Left ventricle myocardium inferior (tissue), 1 donor: ENCODE data around the gene S100A5. TPM values are rescaled to one million over a fixed set of nuclear protein-coding genes. Genes with fewer than 3 reads are reported as not detected.

ENCODE experiments used
- DNase-seq: peaks from one replicate; pipeline ENCODE4 v3.0.0-alpha.2; 2020
- H3K27ac ChIP-seq: fragments of 200-600 bp; replicated peaks from 2 replicates; pipeline ENCODE4 v1.8.0; 2021
- H3K27me3 ChIP-seq: fragments of 200-600 bp; 2 replicates; pipeline ENCODE4 v1.8.0; 2021; ENCODE audit warnings: low read depth
- H3K36me3 ChIP-seq: fragments of 200-600 bp; 2 replicates; pipeline ENCODE4 v1.8.0; 2021
- H3K4me1 ChIP-seq: fragments of 200-600 bp; 2 replicates; pipeline ENCODE4 v1.8.0; 2021
- H3K4me3 ChIP-seq: fragments of 200-600 bp; 2 replicates; pipeline ENCODE4 v1.8.0; 2021; ENCODE audit warnings: mild to moderate bottlenecking, moderate library complexity
- H3K9me3 ChIP-seq: fragments of 200-600 bp; replicated peaks from 2 replicates; pipeline ENCODE4 v1.8.0; 2021
- CTCF ChIP-seq: fragments of 200-600 bp; IDR thresholded peaks from 2 replicates; pipeline ENCODE4 v1.8.0; 2021; ENCODE audit warnings: antibody characterized with exemption, mild to moderate bottlenecking, borderline replicate concordance
- intact Hi-C: fragments of 100-400 bp; cut with micrococcal nuclease; formaldehyde crosslinking; loops from one replicate; pipeline ENCODE4 v1.11.0; 2022
- total RNA-seq: library from RNA; stranded (reverse); fragmentation: NEBNext Ultra II Directional; extraction: Animal tissue kit (Norgen Biotek cat#: 25700); gene quantifications from one replicate; pipeline ENCODE4 v1.2.1, GENCODE V29; 2021
- donor health status: DM: no; HTN: yes; CAD: no; lungs with severe emphysema.

The S100A5 gene
- total RNA-seq, 1 donor from 2014 or later, result not detected

GRCh38 chr1:153487707-153488106 is 53.0 kb downstream of the S100A5 start:
- H3K36me3 ChIP-seq, result no peaks in the 10 kb centered on the region
- peaks cover 10% of the 10 kb centered on the region for H3K27me3 ChIP-seq
- H3K9me3 ChIP-seq, result no peaks in the 10 kb centered on the region
- no peak for TF ChIP-seq CTCF
- DNase-seq, result no peak
- H3K27ac ChIP-seq, result no peak overlapping the region
- intact Hi-C loops, result no loop called here
- no peak overlapping the region for H3K4me3 ChIP-seq
- H3K4me1 ChIP-seq, result peaks cover 21% of the 10 kb centered on the region

Other genes starting within 250 kb of the S100A5 start
- gene PGLYRP3, start 228.0 kb downstream of the S100A5 start, total RNA-seq, result not detected
- not detected for gene PGLYRP4, start 192.1 kb downstream of the S100A5 start, total RNA-seq
- 62.2 TPM for gene S100A9, start 183.1 kb downstream of the S100A5 start, total RNA-seq
- gene S100A12, start 165.3 kb downstream of the S100A5 start, total RNA-seq, result 2.3 TPM
- gene S100A8, start 149.9 kb downstream of the S100A5 start, total RNA-seq, result 26.6 TPM
- not detected for gene S100A7A, start 124.4 kb downstream of the S100A5 start, total RNA-seq
- not detected for gene S100A7, start 80.3 kb downstream of the S100A5 start, total RNA-seq
- gene S100A6, start 4.9 kb downstream of the S100A5 start, total RNA-seq, result 336 TPM
- gene S100A4, start 4.9 kb upstream of the S100A5 start, total RNA-seq, result 137 TPM
- gene S100A3, start 8.3 kb upstream of the S100A5 start, total RNA-seq, result 0.36 TPM
- 2.7 TPM for gene S100A2, start 24.9 kb upstream of the S100A5 start, total RNA-seq
- 38.8 TPM for gene S100A16, start 72.2 kb upstream of the S100A5 start, total RNA-seq
- gene S100A14, start 75.4 kb upstream of the S100A5 start, total RNA-seq, result 6.5 TPM
- 131 TPM for gene S100A13, start 86.6 kb upstream of the S100A5 start, total RNA-seq
- 2,012 TPM for gene S100A1, start 87.5 kb upstream of the S100A5 start, total RNA-seq
- 75.5 TPM for gene CHTOP, start 93.1 kb upstream of the S100A5 start, total RNA-seq
- 67.0 TPM for gene SNAPIN, start 117.8 kb upstream of the S100A5 start, total RNA-seq
- gene ILF2, start 130.1 kb upstream of the S100A5 start, total RNA-seq, result 61.6 TPM
- gene NPR1, start 137.8 kb upstream of the S100A5 start, total RNA-seq, result 10.4 TPM
- 34.3 TPM for gene INTS3, start 187.1 kb upstream of the S100A5 start, total RNA-seq
- gene SLC27A3, start 234.5 kb upstream of the S100A5 start, total RNA-seq, result 10.5 TPM